Loucy (cell line): ENCODE measurements around the gene GNB1L.

Experiments
- EZH2phosphoT487 ChIP-seq: fragments of 200-600 bp; IDR thresholded peaks from 2 replicates; pipeline ENCODE4 v1.6.1; 2018; ENCODE audit warnings: antibody characterized with exemption, mild to moderate bottlenecking, moderate library complexity, borderline replicate concordance
- TF ChIP-seq, protein P1 (sequence below): fragments of 200-600 bp; sonication (generic); conservative IDR thresholded peaks from 2 replicates; pipeline ENCODE4 v1.5.1; 2014; ENCODE audit warnings: mild to moderate bottlenecking, antibody characterized with exemption, low read length

DNA sequence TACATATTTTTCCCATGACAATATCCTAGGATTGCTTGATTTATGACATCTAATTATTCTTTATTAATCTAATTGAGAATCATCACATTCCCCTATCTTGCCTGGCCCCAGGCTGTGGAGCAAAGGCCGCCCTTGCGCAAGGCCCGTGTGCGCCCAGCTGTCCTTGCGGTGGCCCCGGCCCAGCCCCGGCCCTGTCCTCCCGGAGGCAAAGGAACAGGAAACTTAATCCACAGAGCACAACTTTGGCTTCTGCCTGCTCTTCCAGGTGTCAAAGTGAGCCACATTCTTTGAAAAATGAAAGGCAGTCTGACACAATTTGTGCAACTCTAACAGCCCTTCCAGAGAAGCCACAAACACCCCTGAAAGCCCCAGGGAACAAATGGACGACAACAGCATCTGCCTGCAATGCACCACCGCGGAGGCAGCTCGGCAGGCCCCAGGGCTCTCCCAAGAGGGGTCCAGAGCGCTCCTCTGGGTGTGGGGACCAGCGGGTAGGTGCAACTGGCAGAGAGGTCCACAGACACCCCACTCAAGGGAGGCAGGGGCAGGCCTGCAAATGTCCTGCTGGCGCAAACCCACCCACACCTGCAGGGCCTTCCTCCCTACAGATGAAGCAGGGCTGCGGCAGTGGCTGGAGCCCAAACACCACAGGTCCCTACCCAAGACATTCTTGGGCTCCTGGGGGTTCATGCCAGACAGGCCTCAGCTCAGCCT is 30.3 kb downstream of the GNB1L start:
- TF ChIP-seq, protein P1, sequence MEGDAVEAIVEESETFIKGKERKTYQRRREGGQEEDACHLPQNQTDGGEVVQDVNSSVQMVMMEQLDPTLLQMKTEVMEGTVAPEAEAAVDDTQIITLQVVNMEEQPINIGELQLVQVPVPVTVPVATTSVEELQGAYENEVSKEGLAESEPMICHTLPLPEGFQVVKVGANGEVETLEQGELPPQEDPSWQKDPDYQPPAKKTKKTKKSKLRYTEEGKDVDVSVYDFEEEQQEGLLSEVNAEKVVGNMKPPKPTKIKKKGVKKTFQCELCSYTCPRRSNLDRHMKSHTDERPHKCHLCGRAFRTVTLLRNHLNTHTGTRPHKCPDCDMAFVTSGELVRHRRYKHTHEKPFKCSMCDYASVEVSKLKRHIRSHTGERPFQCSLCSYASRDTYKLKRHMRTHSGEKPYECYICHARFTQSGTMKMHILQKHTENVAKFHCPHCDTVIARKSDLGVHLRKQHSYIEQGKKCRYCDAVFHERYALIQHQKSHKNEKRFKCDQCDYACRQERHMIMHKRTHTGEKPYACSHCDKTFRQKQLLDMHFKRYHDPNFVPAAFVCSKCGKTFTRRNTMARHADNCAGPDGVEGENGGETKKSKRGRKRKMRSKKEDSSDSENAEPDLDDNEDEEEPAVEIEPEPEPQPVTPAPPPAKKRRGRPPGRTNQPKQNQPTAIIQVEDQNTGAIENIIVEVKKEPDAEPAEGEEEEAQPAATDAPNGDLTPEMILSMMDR, result no peak
- TF ChIP-seq EZH2phosphoT487, result no peak
